Upper lobe of right lung (tissue), 1 donor: ENCODE measurements around the gene TEX14. TPM values are rescaled to one million over a fixed set of nuclear protein-coding genes. Genes with fewer than 3 reads are reported as not detected.

Source experiments
- ATAC-seq: fragments of 200-7000 bp; cut with Tn5 transposase; one replicate; pipeline ENCODE4 v1.9.1; 2020; ENCODE audit warnings: mild to moderate bottlenecking, moderate library complexity
- DNase-seq: peaks from one replicate; pipeline ENCODE4 v3.0.0-alpha.2; 2020
- H3K27ac ChIP-seq: fragments of 200-600 bp; one replicate; pipeline ENCODE4 v1.8.0; 2022
- H3K27me3 ChIP-seq: fragments of 200-600 bp; one replicate; pipeline ENCODE4 v1.8.0; 2022; ENCODE audit warnings: mild to moderate bottlenecking
- H3K36me3 ChIP-seq: fragments of 200-600 bp; one replicate; pipeline ENCODE4 v1.8.0; 2022
- H3K4me1 ChIP-seq: fragments of 200-600 bp; one replicate; pipeline ENCODE4 v1.8.0; 2022
- H3K4me3 ChIP-seq: fragments of 200-600 bp; one replicate; pipeline ENCODE4 v1.8.0; 2022; ENCODE audit warnings: mild to moderate bottlenecking
- H3K9me3 ChIP-seq: fragments of 200-600 bp; one replicate; pipeline ENCODE4 v1.8.0; 2022
- intact Hi-C: fragments of 100-400 bp; cut with DNase I; formaldehyde crosslinking; loops from one replicate; pipeline ENCODE4 v1.11.0; 2022
- total RNA-seq: library from RNA; stranded (reverse); fragmentation: NEBNext Ultra II Directional; extraction: Animal tissue kit (Norgen Biotek cat#: 25700); gene quantifications from one replicate; pipeline ENCODE4 v1.2.1, GENCODE V29; 2021
- TF ChIP-seq, protein P1 (sequence below): fragments of 200-600 bp; IDR thresholded peaks from one replicate; pipeline ENCODE4 v1.8.0; 2022; ENCODE audit warnings: antibody characterized with exemption
- donor health status: DM: no; HTN: yes; CAD: no; lungs with severe emphysema.

Gene TEX14
- total RNA-seq, 1 donor from 2014 or later = 1.3 TPM

DNA sequence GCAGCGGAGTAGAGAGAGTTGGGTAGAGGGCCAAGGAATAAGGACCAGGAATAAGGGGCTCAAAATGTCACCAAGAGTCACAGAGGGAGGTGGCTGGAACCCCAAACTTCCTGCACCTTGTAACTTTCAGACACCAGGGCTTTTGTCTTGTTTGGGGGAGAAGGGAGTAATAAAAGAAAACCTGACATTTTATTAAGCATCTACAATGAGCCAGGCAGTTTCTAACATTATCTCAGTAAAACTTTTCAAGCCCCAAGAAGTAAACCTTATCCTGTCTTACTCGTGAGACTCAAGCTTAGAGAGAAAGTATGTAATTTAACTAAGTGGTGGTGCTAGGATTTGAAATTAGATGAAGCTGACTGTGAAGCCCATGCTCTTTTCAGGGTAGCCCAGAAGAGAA lies 176.6 kb downstream of the TEX14 start:
- ATAC-seq (no peak), DNase-seq (no peak)
- Histone ChIP-seq H3K36me3 (peaks cover 25% of the 10 kb centered on the region), H3K27ac (peak overlapping the region; percentile 65), H3K27me3 (no peaks in the 10 kb centered on the region), H3K4me1 (peaks cover 26% of the 10 kb centered on the region), H3K4me3 (peak overlapping the region; percentile 73), H3K9me3 (no peaks in the 10 kb centered on the region)
- intact Hi-C loops = no loop called here
- TF ChIP-seq, protein P1, sequence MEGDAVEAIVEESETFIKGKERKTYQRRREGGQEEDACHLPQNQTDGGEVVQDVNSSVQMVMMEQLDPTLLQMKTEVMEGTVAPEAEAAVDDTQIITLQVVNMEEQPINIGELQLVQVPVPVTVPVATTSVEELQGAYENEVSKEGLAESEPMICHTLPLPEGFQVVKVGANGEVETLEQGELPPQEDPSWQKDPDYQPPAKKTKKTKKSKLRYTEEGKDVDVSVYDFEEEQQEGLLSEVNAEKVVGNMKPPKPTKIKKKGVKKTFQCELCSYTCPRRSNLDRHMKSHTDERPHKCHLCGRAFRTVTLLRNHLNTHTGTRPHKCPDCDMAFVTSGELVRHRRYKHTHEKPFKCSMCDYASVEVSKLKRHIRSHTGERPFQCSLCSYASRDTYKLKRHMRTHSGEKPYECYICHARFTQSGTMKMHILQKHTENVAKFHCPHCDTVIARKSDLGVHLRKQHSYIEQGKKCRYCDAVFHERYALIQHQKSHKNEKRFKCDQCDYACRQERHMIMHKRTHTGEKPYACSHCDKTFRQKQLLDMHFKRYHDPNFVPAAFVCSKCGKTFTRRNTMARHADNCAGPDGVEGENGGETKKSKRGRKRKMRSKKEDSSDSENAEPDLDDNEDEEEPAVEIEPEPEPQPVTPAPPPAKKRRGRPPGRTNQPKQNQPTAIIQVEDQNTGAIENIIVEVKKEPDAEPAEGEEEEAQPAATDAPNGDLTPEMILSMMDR = no peak

DNA sequence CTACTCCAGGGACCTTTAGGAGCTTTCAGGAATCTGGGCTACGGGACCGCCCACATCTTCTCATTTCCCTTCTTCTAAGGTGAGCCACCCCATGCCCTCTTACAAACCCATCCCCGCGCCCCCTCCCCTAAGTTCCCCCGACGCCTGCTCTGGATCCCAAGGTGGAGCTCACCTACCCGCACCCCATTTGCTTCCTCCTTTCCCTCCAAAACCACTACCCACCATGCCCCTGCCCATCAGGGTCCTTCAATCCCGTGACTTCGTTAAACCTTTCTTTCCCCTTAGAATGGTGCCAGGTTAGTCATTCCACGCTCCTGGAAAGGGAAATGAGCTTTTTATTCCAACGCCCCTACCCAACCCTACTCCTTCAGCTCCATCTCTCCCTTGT lies 177.1 kb downstream of the TEX14 start:
- intact Hi-C loops = no loop called here
- H3K27me3 ChIP-seq = no peaks in the 10 kb centered on the region
- DNase-seq (no peak), ATAC-seq (no peak)
- no peaks in the 10 kb centered on the region for H3K9me3 ChIP-seq
- H3K27ac ChIP-seq = peak overlapping the region; percentile 65
- peak overlapping the region; percentile 73 for H3K4me3 ChIP-seq
- peaks cover 26% of the 10 kb centered on the region for H3K4me1 ChIP-seq
- peaks cover 30% of the 10 kb centered on the region for H3K36me3 ChIP-seq
- TF ChIP-seq, protein P1 = no peak

DNA sequence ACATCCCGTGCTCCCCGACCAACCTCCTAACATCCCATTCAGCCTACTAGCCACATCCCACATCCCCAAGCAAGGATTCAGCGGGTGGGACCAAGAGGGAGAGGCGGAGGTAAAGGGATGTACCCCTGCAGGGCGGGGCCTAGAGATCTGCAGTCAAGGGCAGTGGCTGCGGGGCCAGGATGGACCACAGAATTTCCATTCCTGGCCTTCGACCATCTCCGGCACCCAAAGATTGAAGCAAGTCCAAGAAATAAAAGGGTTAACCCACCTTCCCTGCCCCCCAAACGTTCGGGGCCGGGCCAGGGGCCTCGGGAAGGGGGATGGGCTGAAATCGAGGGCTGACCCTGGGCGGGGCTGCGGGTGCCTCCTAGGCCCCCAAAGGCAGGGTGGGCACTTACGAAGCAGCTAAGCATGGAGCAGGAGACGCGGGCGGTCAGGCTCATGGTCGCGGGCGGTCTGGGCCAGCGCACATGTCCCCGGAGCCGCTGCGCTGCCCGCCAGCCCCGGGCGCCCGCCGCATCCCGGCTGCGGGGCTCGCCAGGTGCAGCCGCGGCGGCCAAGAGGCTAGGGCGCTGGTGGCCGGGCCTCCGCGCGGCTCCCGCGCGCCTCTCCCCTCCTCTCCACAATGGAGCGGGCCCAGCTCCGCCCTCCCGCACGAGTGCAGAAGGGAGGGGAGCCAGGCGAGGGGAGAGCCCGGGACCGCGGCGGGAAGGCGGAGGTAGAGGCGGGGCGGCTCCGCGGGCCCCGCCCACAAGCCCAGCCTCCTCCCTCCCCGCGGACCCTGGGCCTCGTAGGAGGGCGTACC lies 177.7 kb downstream of the TEX14 start, which contains the start of gene MTMR4:
Gene MTMR4 (minus strand): TSS at position 674 of the 805 bp plus-strand sequence. CDS start 231 bp downstream, at position 443.
- ATAC-seq = peak; percentile 64
- H3K9me3 ChIP-seq = no peaks in the 10 kb centered on the region
- peaks cover 36% of the 10 kb centered on the region for H3K36me3 ChIP-seq
- H3K27ac ChIP-seq = peak within 1 kb of the TSS; percentile 65
- H3K27me3 ChIP-seq = no peaks in the 10 kb centered on the region
- DNase-seq = peak; percentile 92
- intact Hi-C loops = no loop called here
- peak within 1 kb of the TSS; percentile 73 for H3K4me3 ChIP-seq
- TF ChIP-seq, protein P1 = no peak
- peaks cover 26% of the 10 kb centered on the region for H3K4me1 ChIP-seq

DNA sequence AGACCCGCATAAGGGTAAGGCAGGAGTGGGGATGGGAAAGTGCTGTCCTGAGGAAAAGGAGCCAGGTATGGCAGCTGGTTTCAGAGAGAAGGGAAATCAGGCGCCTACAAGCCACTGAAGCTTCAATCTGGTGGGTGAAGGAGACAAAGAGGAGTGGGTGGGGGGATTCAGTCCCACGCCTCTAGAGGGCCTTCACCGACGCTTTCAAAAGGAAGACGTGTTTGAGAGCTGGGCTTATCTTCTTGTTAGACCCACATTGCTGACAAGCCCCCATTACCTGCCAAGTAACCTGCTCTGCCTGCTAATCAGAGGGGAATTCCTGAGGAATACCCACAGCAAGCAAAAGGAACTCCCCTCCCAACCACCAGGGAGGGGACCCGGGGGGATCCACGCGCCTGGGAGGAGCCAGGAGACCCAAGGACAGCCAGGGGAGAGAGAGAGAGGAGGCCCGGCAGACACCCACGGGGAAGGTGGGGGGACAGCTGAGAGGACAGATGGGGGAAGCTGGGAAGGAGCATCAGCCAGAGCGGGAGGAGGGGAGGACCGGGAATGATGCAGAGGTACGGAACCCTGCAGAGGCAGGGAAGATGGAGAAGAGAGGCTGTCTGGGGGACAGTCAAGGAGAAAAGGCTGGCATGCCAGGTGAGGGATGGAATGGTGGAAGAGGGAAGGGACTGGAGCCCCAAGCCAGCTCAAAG lies 178.4 kb downstream of the TEX14 start:
- Histone ChIP-seq H3K36me3 (peaks cover 44% of the 10 kb centered on the region), H3K4me1 (peaks cover 26% of the 10 kb centered on the region), H3K27me3 (no peaks in the 10 kb centered on the region), H3K27ac (no peak overlapping the region), H3K4me3 (peak overlapping the region; percentile 73), H3K9me3 (no peaks in the 10 kb centered on the region)
- intact Hi-C loops = no loop called here
- TF ChIP-seq, protein P1 = no peak
- no peak for DNase-seq
- ATAC-seq = no peak

DNA sequence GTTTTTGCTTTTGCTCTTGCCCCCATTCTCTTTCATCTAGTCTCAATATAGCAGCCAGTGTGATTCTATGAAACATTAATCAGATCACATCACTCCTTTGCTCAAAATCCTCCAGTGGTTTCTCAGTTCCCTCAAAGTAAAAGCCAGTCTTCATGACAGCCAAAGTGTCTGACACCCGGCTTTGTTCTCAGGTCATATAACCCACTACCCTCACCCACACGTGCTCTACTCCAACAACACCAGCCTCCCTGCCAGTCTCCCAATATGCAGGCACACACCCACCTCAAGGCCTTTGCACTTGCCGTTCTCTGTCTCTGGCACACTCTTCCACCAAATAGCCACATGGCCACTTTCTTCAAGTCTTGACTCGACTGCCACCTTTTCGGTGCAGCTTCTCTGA lies 181.8 kb downstream of the TEX14 start:
- Histone ChIP-seq H3K27me3 (no peaks in the 10 kb centered on the region), H3K36me3 (peaks cover 77% of the 10 kb centered on the region)
- intact Hi-C loops = no loop called here

More for the DNA sequence above, 181.8 kb downstream of the TEX14 start:
- Histone ChIP-seq H3K4me1 (peaks cover 19% of the 10 kb centered on the region), H3K9me3 (no peaks in the 10 kb centered on the region), H3K4me3 (no peak overlapping the region), H3K27ac (no peak overlapping the region)
- TF ChIP-seq, protein P1 = no peak
- DNase-seq (no peak), ATAC-seq (no peak)
